NT2/D1 (cell line): Measurements from ENCODE around the gene EMP2.

Experiments used
- DNase-seq: peaks from one replicate; pipeline ENCODE4 v3.0.0-alpha.2; 2011; ENCODE audit warnings: low read depth, low spot score
- H3K27me3 ChIP-seq: 2 replicates; pipeline ENCODE4 v1.6.0; 2011; ENCODE audit warnings: mild to moderate bottlenecking; ENCODE audit not compliant: insufficient read length, insufficient read depth
- H3K36me3 ChIP-seq: 2 replicates; pipeline ENCODE4 v1.6.1; 2011; ENCODE audit warnings: mild to moderate bottlenecking, low read length, mixed read lengths; ENCODE audit not compliant: insufficient read depth, insufficient read length
- H3K4me1 ChIP-seq: 2 replicates; pipeline ENCODE4 v1.5.1; 2011; ENCODE audit not compliant: insufficient read depth, insufficient read length
- H3K4me3 ChIP-seq: 2 replicates; pipeline ENCODE4 v1.5.1; 2011; ENCODE audit warnings: low read depth; ENCODE audit not compliant: insufficient read length
- H3K9ac ChIP-seq: 2 replicates; pipeline ENCODE4 v1.6.0; 2011; ENCODE audit warnings: low read depth; ENCODE audit not compliant: insufficient read length
- H3K9me3 ChIP-seq: 2 replicates; pipeline ENCODE4 v1.5.1; 2011; ENCODE audit warnings: mild to moderate bottlenecking, low read length; ENCODE audit not compliant: insufficient read depth
- SUZ12 ChIP-seq: IDR thresholded peaks from 2 replicates; pipeline ENCODE4 v1.6.1; 2011; ENCODE audit not compliant: insufficient read length, insufficient read depth; ENCODE audit errors: extremely low read depth
- YY1 ChIP-seq: IDR thresholded peaks from 2 replicates; pipeline ENCODE4 v1.6.1; 2011; ENCODE audit not compliant: insufficient read length, insufficient read depth
- ZNF274 ChIP-seq: IDR thresholded peaks from 2 replicates; pipeline ENCODE4 v1.6.1; 2011; ENCODE audit warnings: mild to moderate bottlenecking, low read depth, low read length

EMP2 gene

DNA sequence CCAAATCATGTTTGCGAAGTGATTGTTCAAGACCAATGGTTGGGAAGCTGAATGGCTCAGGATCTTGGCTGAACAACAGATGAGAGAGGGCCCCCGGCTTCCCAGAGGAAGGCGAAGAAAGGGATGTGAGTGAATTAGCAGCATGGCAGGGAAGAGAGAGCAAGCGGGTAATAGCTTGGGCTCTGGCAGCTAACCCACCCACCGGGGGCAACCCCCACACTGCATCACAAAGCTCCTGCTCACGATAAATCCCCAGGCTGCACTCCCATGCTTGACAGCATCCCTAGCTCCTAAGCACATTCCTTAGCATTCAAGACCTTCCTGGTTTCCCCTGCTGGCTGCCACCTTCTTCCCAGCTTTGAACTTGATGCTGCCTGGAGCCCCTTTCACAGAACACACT is 26.2 kb upstream of the EMP2 start:
- TF ChIP-seq ZNF274 (no peak), SUZ12 (no peak), YY1 (no peak)
- Histone ChIP-seq H3K4me3 (no peak overlapping the region), H3K36me3 (no peaks in the 10 kb centered on the region), H3K27me3 (no peaks in the 10 kb centered on the region), H3K9me3 (no peaks in the 10 kb centered on the region), H3K4me1 (peaks cover 2% of the 10 kb centered on the region), H3K9ac (no peak overlapping the region)
- DNase-seq: no peak

GRCh38 chr16:10605636-10606035 is 25.2 kb upstream of the EMP2 start:
- TF ChIP-seq SUZ12: no peak
- no peak for TF ChIP-seq ZNF274
- no peak for TF ChIP-seq YY1
- DNase-seq: no peak
- no peak overlapping the region for H3K9ac ChIP-seq

DNA sequence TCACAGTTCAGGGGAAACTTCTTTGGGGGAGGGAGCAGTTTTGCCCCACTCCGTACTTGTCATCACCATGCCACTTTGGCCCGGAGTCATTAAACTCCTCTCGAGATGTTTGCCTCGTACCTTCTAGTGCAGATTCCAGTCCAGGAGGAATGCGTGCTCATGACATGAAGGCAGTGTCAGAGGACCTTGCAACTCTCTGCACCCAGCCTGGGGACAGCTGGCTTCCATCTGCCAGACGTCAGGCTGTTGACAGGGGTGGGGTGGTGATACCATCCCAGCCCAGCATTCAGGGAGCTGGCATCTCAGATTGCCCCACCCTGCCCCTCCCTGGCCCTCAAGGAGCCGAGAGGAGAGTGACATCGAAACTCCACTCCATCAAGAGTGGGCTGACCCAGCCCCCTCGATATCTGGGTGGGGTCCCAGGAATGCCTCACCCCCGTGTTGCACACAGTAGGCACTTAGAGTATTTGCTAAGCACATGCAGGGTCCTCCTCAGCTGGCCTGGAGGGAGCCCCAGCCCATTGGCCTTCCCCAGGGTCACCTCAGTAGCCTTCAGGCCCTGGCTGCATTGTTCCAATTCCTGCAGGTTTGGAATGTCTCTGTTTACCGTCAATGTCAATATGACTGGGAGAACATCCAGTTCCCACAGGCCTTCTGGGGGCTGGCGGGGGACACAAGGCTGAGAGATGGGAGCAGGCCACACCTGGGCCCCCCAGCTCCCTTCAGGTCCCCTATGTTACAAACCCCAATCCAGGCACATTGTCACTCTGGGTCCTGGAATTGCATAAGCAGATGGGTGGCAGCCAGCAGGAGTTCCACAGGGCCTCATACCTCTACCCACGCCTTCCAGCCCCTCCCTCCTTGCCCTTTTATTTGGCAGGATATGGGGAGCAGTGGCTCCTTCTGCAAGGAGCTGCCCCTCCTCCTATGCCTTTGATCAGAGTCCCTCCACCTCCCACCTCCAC is 21.3 kb upstream of the EMP2 start:
- Histone ChIP-seq H3K9me3 (no peaks in the 10 kb centered on the region), H3K4me1 (peaks cover 9% of the 10 kb centered on the region), H3K4me3 (no peak overlapping the region), H3K9ac (no peak overlapping the region), H3K27me3 (no peaks in the 10 kb centered on the region), H3K36me3 (no peaks in the 10 kb centered on the region)
- no peak for DNase-seq
- TF ChIP-seq SUZ12 (no peak), ZNF274 (no peak), YY1 (no peak)

More at GRCh38 chr16:10605636-10606035, 25.2 kb upstream of the EMP2 start:
- Histone ChIP-seq H3K36me3 (no peaks in the 10 kb centered on the region), H3K27me3 (no peaks in the 10 kb centered on the region), H3K4me3 (no peak overlapping the region), H3K9me3 (no peaks in the 10 kb centered on the region), H3K4me1 (peaks cover 9% of the 10 kb centered on the region)

- TF ChIP-seq ZNF274: no peak
- TF ChIP-seq YY1: no peak
- TF ChIP-seq SUZ12: no peak
- H3K9ac ChIP-seq: no peak overlapping the region
- H3K4me1 ChIP-seq: peaks cover 9% of the 10 kb centered on the region
- H3K36me3 ChIP-seq: no peaks in the 10 kb centered on the region
- no peak overlapping the region for H3K4me3 ChIP-seq
- no peaks in the 10 kb centered on the region for H3K27me3 ChIP-seq
- no peak for DNase-seq
- H3K9me3 ChIP-seq: no peaks in the 10 kb centered on the region
Measured at GRCh38 chr16:10600782-10601443, 20.5 kb upstream of the EMP2 start.

- H3K27me3 ChIP-seq: no peaks in the 10 kb centered on the region
- H3K9ac ChIP-seq: no peak overlapping the region
- no peak for DNase-seq
- peaks cover 9% of the 10 kb centered on the region for H3K4me1 ChIP-seq
- no peak for TF ChIP-seq ZNF274
- no peak for TF ChIP-seq YY1
- no peak for TF ChIP-seq SUZ12
- no peak overlapping the region for H3K4me3 ChIP-seq
- H3K9me3 ChIP-seq: no peaks in the 10 kb centered on the region
- H3K36me3 ChIP-seq: no peaks in the 10 kb centered on the region
Measured at GRCh38 chr16:10599626-10600025, 19.2 kb upstream of the EMP2 start.

- no peak overlapping the region for H3K4me3 ChIP-seq
- no peaks in the 10 kb centered on the region for H3K27me3 ChIP-seq
- peaks cover 9% of the 10 kb centered on the region for H3K4me1 ChIP-seq
- TF ChIP-seq SUZ12: no peak
- TF ChIP-seq YY1: no peak
- TF ChIP-seq ZNF274: no peak
- no peak for DNase-seq
- no peaks in the 10 kb centered on the region for H3K9me3 ChIP-seq
- no peaks in the 10 kb centered on the region for H3K36me3 ChIP-seq
- H3K9ac ChIP-seq: no peak overlapping the region
Measured at GRCh38 chr16:10598157-10598556, 17.8 kb upstream of the EMP2 start.

DNA sequence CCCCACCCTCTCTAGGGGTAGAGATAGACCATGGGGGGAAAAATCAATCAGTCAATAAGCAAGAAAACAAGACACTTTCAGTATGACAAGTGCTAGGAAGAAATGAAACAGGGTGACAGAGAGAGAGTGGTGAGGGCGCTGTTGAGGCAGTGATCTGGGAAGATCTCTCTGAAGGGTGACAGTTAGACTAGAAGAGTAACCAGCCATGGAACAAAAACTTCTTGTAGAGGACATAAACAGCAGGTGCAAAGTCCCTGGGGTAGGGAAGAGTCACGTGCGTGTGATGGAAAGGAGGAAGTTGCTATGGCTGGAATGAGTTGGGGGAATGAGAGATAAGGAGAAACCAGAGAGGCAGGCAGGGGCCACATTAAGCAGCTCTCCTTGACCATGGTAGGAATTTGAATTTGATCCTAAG is 16.8 kb upstream of the EMP2 start:
- Histone ChIP-seq H3K27me3 (no peaks in the 10 kb centered on the region), H3K9me3 (no peaks in the 10 kb centered on the region), H3K4me1 (peaks cover 9% of the 10 kb centered on the region), H3K9ac (no peak overlapping the region), H3K36me3 (no peaks in the 10 kb centered on the region), H3K4me3 (no peak overlapping the region)
- TF ChIP-seq YY1: no peak
- no peak for TF ChIP-seq SUZ12
- TF ChIP-seq ZNF274: no peak
- no peak for DNase-seq
